Stimulated activated CD4-positive, alpha-beta T cell treated with anti-CD3 and anti-CD28 coated beads, Interleukin-12 subunit alpha, Interleukin-12 subunit beta, amount 100 ng/mL, for 4 hours (primary cell): Measurements from ENCODE around the gene ACER3.
"Not testable (repeated sequence)": the region's sequence is repeated elsewhere in the genome, so short reads cannot be mapped to it uniquely, and the experiment has no call there.

Source experiments
- DNase-seq: peaks from one replicate; pipeline ENCODE4 v3.0.0-alpha.2; 2020

Gene ACER3

DNA sequence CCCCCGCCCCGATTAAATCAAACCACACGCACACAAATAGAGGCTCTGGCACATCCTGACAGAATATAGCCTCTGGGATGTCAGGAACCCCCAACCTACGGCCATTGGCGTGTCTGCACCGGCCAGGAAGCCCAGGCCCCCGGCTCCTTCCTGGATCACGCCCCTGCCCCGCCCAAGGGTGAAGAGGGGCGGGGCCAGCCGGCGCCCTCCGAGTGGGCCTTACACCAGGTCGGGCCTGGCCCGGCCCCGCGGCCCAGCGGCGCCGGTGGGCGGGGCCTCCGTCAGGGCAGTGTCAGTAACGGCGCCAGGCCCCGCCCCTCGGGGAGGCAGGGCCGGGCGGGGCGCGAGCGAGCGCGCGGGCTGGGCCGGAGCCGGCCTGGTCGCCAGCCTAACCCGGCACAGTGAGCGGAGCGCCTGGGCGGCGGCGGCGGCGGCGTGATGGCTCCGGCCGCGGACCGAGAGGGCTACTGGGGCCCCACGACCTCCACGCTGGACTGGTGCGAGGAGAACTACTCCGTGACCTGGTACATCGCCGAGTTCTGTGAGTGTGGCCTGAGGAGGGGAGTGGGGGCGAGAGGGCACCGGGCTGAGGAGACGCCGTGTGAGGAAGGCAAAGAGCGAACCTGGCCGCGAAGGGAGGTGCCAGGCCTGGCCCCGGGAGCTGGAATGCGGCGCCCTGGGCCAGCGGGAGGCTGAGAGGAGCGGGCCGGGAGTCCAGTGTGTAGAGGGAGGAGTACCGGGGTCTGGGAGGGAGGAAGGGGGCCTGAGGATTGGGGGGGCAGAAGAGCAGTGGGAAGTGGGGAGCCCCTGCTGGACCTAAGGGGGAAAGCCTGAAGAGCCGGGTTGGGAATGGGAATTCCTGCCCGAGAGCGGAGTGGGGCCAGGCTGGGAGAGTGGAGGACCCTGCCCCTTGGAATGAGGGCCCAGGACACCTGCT lies at the start of gene ACER3:
TSS of gene ACER3 (plus strand) at position 380 of the 937 bp plus-strand sequence. CDS start at position 439, 59 bp downstream.
- peak; percentile 88 for DNase-seq

DNA sequence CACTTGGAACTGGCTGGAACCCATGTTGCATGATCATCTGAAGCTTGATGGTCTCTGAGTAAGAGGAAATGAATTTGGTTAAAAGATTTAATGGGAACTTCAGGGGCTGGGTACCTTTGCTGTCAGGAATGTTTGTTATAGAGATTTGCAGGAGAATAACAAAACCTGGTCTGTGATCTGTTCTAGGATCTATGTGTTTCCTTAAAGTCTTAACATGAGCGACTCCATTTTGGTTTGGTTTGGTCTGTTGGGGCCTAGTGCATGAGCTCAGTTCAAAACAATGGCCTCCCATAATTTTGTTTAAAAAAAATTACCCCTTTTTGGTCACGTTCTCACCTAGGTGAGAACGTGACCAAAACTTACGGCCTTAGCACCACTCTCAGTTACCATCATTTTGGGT lies 49.5 kb upstream of the ACER3 start:
- no peak for DNase-seq

- DNase-seq = no peak
Observed at GRCh38 chr11:76814414-76814813, 46.3 kb upstream of the ACER3 start.

DNA sequence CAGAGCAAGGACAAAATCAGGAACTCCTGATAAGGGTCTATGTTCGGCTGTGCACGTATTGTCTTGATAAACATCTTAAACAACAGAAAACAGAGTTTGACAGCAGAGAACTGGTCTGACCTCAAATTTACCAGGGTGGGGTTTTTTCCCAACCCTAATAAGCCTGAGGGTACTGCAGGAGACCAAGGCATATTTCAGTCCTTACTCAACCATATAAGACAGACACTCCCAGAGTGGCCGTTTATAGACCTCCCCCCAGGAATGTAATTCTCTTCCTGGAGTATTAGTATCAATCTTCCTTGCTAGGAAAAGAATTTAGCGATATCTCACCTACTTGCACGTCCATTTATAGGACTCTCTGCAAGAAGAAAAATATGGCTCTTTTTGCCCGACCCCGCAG lies 45.0 kb upstream of the ACER3 start:
- not testable (repeated sequence) for DNase-seq

- DNase-seq = no peak
Observed at GRCh38 chr11:76820184-76820566, 40.5 kb upstream of the ACER3 start.

GRCh38 chr11:76821396-76821795 lies 39.3 kb upstream of the ACER3 start:
- DNase-seq = not testable (repeated sequence)

DNA sequence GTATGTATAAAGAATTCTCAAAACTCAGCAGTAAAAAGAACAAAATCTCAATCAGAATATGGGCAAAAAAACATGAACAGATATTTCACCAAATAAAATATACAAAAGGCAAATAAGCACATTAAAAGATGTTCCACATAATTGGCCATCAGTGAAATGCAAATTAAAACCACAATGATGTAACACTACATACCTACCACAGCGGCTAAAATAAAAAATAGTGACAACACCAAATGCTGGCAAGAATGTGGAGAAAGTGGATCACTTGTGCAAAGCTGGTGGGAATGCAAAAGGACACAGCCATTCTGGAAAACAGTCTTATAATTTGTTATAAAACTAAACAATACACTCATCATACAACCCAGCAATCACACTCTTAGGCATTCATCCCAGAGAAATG lies 38.3 kb upstream of the ACER3 start:
- no peak for DNase-seq

- DNase-seq = no peak
Observed at GRCh38 chr11:76823481-76824028, 37.2 kb upstream of the ACER3 start.

DNA sequence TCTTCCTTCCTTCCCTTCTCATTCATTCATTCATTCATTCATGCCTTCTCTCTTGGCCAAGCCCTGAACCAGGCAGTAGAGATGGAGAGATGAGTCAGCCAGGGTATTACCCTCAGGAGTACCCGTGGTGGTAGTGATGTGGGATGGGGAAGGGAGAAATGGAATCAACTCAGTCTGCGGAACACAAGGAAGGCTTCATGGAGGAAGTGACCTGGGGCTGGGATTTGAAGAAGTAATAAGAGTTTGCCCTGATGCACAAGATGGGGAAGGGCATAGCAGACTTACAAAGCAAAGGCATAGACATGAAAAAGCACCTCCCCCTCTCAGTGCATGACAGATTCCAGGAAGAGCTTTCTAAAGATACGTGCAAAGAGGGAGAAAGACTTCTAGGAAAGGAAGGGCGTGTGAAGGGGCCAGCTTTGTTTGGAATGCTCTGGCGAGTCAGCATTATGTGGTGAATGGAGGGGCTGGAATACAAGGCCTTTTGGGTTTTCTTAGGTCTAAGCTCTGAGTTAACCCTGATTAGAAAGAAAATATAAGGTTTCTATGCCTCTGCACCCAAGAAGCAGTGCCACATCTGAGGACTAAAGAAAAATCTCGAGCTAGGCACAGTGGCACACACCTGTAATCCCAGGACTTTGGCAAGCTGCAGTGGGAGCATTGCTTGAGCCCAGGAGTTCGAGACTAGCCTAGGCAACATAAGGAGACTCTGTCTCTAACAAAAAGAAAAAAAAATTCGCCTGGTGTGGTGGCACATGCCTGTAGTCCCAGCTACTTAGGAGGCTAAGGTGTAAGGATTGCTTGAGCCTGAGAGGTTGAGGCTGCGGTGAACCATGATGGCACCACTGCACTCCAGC lies 36.4 kb upstream of the ACER3 start:
- no peak for DNase-seq

- DNase-seq = no peak
Observed at GRCh38 chr11:76824980-76825725, 35.6 kb upstream of the ACER3 start.

DNA sequence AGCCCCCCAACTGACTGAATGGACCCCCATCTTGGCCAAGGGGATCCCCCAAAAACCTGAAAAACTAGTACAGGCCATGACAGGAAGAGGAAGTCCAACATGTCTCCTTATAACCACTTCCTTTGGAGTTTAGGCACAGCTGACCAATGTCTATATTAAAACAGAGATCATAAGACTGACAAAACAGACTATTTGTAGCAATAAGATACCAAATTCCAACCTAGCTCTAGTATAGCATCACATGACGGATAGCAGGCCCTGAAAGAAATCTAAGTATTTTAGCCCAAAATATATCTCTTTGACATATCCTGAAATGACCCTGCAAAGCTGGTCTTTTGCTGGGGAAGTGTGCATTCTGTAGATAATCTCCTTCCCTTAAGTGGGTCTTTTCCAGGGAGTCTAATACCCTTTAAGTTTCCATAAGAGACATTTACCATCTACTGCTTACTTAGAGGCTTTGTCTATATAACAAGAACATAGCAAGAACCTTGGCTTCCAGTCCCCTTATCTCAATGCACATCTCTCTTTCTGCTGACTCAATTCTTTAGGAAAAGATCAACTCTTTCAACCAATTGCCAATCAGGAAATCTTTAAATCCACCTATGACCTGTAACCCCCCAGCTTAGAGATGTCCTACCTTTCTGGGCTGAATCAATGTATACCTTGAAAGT lies 34.9 kb upstream of the ACER3 start:
- no peak for DNase-seq

DNA sequence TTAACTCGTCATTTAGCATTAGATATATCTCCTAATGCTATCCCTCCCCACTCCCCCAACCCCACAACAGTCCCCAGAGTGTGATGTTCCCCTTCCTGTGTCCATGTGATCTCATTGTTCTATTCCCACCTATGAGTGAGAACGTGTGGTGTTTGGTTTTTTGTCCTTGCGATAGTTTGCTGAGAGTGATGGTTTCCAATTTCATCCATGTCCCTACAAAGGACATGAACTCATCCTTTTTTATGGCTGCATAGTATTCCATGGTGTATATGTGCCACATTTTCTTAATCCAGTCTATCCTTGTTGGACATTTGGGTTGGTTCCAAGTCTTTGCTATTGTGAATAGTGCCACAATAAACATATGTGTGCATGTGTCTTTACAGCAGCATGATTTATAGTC lies 34.2 kb upstream of the ACER3 start:
- DNase-seq = not testable (repeated sequence)

DNA sequence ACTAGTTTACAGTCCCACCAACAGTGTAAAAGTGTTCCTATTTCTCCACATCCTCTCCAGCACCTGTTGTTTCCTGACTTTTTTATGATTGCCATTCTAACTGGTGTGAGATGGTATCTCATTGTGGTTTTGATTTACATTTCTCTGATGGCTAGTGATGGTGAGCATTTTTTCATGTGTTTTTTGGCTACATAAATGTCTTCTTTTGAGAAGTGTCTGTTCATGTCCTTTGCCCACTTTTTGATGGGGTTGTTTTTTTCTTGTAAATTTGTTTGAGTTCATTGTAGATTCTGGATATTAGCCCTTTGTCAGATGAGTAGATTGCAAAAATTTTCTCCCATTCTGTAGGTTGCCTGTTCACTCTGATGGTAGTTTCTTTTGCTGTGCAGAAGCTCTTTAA lies 33.7 kb upstream of the ACER3 start:
- not testable (repeated sequence) for DNase-seq

GRCh38 chr11:76830639-76831327 lies 29.9 kb upstream of the ACER3 start:
- no peak for DNase-seq

DNA sequence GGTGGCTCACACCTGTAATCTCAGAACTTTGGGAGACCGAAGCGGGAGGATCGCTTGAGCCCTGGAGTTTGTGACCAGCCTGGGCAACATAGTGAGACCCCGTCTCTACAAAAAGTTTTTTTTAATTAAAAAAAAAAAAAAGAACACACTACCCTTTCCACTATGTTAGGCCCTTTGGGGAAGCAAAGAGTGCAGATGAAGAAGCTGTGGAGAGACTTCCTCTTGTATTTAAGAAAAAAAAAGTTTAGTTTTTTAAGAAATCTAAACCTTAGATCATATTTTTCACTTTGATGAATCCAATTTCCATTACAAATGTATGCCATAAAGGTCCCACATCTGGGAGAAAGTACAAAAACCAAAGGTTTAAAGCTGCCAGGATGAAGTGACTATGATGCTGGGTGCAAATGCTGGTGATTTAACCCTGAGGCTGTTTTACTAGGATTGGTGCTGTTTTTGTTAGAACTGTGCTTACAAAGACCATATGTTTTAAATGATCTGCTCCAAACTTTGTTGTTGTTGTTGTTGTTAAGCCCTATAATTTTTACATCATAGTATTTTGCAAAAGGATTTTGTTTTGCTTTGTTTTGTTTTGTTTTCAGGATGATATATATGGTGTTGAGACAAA lies 28.9 kb upstream of the ACER3 start:
- no peak for DNase-seq

DNA sequence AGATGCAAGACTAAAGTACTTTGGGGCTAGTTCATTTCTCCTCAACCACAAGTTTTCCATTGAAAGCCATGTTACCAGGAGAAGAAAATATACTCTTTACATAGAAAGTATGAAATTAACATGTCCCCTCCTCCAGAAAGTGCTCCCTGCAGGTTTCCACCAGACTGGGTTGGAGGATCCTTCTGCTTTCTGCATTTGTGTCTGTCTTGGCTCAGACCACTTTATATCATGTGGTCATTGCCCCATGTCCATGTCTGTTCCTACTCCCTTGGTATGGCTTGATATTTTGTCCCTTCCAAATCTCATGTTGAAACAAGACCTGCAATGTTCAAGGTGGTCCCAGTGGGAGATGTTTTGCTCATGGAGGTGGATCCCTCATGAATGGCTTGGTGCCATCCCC lies 28.4 kb upstream of the ACER3 start:
- no peak for DNase-seq

DNA sequence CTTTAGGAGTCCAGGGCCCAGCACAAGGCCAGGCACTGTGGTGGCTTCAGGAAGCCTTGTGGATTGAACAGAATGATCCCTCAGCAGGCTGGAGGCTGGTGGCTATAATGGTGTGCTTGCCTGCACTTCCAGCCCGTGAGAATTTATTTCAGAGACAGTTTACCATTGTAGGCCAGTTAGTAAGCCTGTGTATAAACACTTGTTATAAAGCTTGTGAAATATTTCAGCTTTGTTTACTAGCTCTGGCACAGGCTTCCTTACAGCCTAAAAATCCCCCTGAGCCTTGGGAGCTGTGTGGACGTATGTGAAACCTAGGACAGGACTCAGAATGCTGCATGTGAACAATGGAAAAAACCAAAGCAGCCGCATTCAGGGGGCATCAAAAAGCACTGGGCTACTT lies 26.6 kb upstream of the ACER3 start:
- no peak for DNase-seq

- no peak for DNase-seq
Observed at GRCh38 chr11:76835036-76835435, 25.7 kb upstream of the ACER3 start.

GRCh38 chr11:76835928-76836612 lies 24.6 kb upstream of the ACER3 start:
- no peak for DNase-seq

DNA sequence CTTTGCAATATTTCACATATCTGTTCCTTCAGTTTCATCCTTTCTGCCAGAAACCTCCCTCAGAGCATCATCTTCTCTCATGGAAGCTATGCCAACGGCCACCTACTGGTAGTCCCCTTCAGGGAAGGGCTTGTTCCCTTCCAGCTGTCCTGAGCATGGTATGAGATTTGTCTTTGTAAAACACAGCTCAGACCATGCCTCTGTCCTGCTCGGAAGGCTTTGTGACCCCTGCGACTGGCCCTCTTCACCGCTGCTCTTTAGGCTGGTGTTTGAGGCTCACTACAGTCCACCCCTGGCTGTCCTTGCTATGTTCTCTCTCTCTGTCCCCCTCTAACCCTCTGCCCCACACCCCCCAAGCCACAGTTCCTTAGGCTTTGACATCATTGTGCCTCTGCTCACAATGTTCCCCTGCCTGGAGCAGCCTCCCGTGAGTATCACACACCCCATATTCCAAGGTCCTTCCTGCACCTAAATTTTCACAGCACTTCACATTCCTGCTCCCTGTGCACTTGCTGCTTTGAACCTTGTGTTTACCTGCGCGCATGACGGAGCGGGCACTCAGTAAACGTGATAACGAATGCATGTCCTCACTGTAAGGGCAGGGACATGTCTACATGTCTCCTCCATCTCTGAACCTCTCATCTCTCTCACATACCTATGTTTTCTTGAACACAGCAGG lies 24.0 kb upstream of the ACER3 start:
- no peak for DNase-seq
